Keratinocyte (primary cell): Measurements from ENCODE around the gene OGT. TPM values are rescaled to one million over a fixed set of nuclear protein-coding genes. Genes with fewer than 3 reads are reported as not detected.
"Not testable (repeated sequence)": the region's sequence is repeated elsewhere in the genome, so short reads cannot be mapped to it uniquely, and the experiment has no call there.

ENCODE experiments used
- DNase-seq: peaks from one replicate; pipeline ENCODE4 v3.0.0-alpha.2; 2011; ENCODE audit warnings: low read depth, missing footprints, low spot score
- FAIRE-seq: peaks from 2 replicates; lab custom pipeline; 2011; peaks lifted over from hg19 to GRCh38; lab: Jason Lieb, UNC
- H2AFZ ChIP-seq: 2 replicates; pipeline ENCODE4 v1.6.0; 2012; ENCODE audit warnings: low read length, control low read depth, inconsistent platforms; ENCODE audit not compliant: control insufficient read depth
- H3K27ac ChIP-seq: 2 replicates; pipeline ENCODE4 v1.5.1; 2011; ENCODE audit warnings: low read length; ENCODE audit not compliant: control insufficient read depth, insufficient read depth
- H3K27me3 ChIP-seq: 3 replicates; pipeline ENCODE4 v1.6.0; 2011; ENCODE audit warnings: low read length; ENCODE audit not compliant: control insufficient read depth, insufficient read depth; ENCODE audit errors: extremely low read depth
- H3K36me3 ChIP-seq, 2 experiments: 2 replicates in 1 of 2; 3 replicates in 1 of 2; pipeline ENCODE4 v1.5.1; 2011; ENCODE audit warnings: low read length in 2 of 2, mild to moderate bottlenecking in 1 of 2; ENCODE audit not compliant: control insufficient read depth in 2 of 2, insufficient read depth in 2 of 2; ENCODE audit errors: extremely low read depth in 1 of 2
- H3K4me1 ChIP-seq: 3 replicates; pipeline ENCODE4 v1.5.1; 2011; ENCODE audit warnings: low read length; ENCODE audit not compliant: control insufficient read depth, insufficient read depth; ENCODE audit errors: extremely low read depth
- H3K4me2 ChIP-seq: 3 replicates; pipeline ENCODE4 v1.6.0; 2011; ENCODE audit warnings: low read depth, low read length; ENCODE audit not compliant: control insufficient read depth, insufficient read depth; ENCODE audit errors: extremely low read depth
- H3K4me3 ChIP-seq, 3 experiments: fragments of 200-600 bp in 1 of 3; sonication (generic) in 1 of 3; 2 replicates in 2 of 3; 3 replicates in 1 of 3; pipeline ENCODE4 v1.5.1; 2011 to 2016; ENCODE audit warnings: low read length in 3 of 3, mild to moderate bottlenecking in 3 of 3, control low read depth in 2 of 3, inconsistent platforms in 1 of 3, low read depth in 1 of 3, mixed read lengths in 1 of 3, mixed run types in 1 of 3, moderate library complexity in 1 of 3; ENCODE audit not compliant: control insufficient read depth in 2 of 3, insufficient read depth in 2 of 3; ENCODE audit errors: extremely low read depth in 1 of 3
- H3K79me2 ChIP-seq: 2 replicates; pipeline ENCODE4 v1.6.0; 2012; ENCODE audit warnings: low read length; ENCODE audit not compliant: control insufficient read depth, insufficient read depth
- H3K9ac ChIP-seq: 3 replicates; pipeline ENCODE4 v1.6.0; 2011; ENCODE audit warnings: low read length; ENCODE audit not compliant: control insufficient read depth, insufficient read depth; ENCODE audit errors: extremely low read depth
- H3K9me1 ChIP-seq: 3 replicates; pipeline ENCODE4 v1.6.0; 2011; ENCODE audit warnings: low read length; ENCODE audit not compliant: control insufficient read depth, insufficient read depth; ENCODE audit errors: extremely low read depth
- H3K9me3 ChIP-seq: 2 replicates; pipeline ENCODE4 v1.5.1; 2012; ENCODE audit warnings: low read depth, low read length; ENCODE audit not compliant: control insufficient read depth
- H4K20me1 ChIP-seq: 3 replicates; pipeline ENCODE4 v1.6.0; 2011; ENCODE audit warnings: low read length; ENCODE audit not compliant: control insufficient read depth, insufficient read depth; ENCODE audit errors: extremely low read depth
- CTCF ChIP-seq, 3 experiments: IDR thresholded peaks in 1 of 3; conservative IDR thresholded peaks in 1 of 3; optimal IDR thresholded peaks in 1 of 3; 2 replicates in 2 of 3; 3 replicates in 1 of 3; pipeline versions ENCODE3 to v1.5.1; 2011; ENCODE audit warnings: low read length in 3 of 3, mild to moderate bottlenecking in 3 of 3, moderate library complexity in 2 of 3, control low read depth in 1 of 3, inconsistent platforms in 1 of 3; ENCODE audit not compliant: insufficient read depth in 2 of 3; ENCODE audit errors: extremely low read depth in 1 of 3
- EZH2 ChIP-seq: IDR thresholded peaks from one replicate; pipeline ENCODE4 v1.6.1; 2012; ENCODE audit warnings: inconsistent platforms, mild to moderate bottlenecking, low read length, moderate library complexity
- dilution Hi-C: fragments of 300-500 bp; cut with MboI; formaldehyde crosslinking; loops from one replicate; pipeline ENCODE4 v1.7.0; 2020; ENCODE audit warnings: low sequenced_read_pairs; ENCODE audit not compliant: extremely low pct_ligation_motif_present
- polyA plus RNA-seq, 5 experiments: library from polyadenylated mRNA; depleted of rRNA in 3 of 5; stranded (reverse) in 3 of 5; stranded (forward) in 1 of 5; unstranded in 1 of 5; fragments of >200 nt; gene quantifications; 1 replicate in 1 of 5; 2 replicates in 3 of 5; 3 replicates in 1 of 5; pipeline versions ENCODE4 v1.2.1 to v1.2.3, GENCODE V29; 2011 to 2012; ENCODE audit warnings: missing spikeins in 2 of 5, low read depth in 1 of 5, low replicate concordance in 1 of 5

The OGT gene
- polyA plus RNA-seq, 1 donor (not counting 4 experiments of a cell fraction or from before 2014, with no cell fraction given), result 136 TPM

DNA sequence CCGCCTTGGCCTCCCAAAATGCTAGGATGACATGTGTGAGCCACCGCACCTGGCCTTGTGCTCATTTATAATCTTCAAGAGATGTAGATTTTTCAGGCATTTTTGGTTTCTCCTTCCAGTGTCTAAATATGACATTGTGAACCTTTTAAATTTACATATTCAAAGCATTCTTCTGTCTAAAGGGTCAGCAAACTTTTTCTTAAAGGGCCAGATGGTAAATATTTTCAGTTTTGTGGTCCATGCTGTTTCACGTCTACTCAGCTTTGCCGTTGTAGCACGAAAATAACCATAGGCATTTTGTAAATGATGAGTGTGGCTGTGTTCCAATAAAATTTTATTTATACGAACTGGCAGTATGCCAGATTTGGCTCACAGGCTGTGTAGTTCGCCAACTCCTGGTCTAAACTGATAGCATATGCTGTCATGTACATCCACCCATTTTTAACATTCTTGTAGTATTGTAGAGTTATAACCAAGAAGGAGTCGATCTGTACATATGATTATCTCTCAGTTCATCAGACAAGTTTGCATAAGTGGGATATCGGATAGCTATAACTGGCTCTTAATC lies 32.7 kb downstream of the OGT start:
- peaks cover 2 to 10% of the 10 kb centered on the region in 2 experiments for H3K36me3 ChIP-seq
- H3K27ac ChIP-seq, result no peak overlapping the region
- peaks cover 2% of the 10 kb centered on the region for H4K20me1 ChIP-seq
- H3K9ac ChIP-seq, result no peak overlapping the region
- H3K79me2 ChIP-seq, result no peaks in the 10 kb centered on the region
- no peaks in the 10 kb centered on the region for H3K4me1 ChIP-seq
- H2AFZ ChIP-seq, result no peak overlapping the region
- TF ChIP-seq EZH2 (no peak), CTCF (optimal IDR thresholded peaks at IDR 0.05 in 1 of 3, IDR thresholded peaks at IDR 0.05 in 1 of 3, conservative IDR thresholded peaks at IDR 0.05 in 1 of 3; ENCODE audit: extremely low read depth in 1 of 3, insufficient read depth in 2 of 3, low read length in 3 of 3) (no peak)
- DNase-seq, result no peak
- no peak for FAIRE-seq
- H3K27me3 ChIP-seq, result no peaks in the 10 kb centered on the region
- no peak overlapping the region for H3K4me2 ChIP-seq
- no peaks in the 10 kb centered on the region for H3K9me1 ChIP-seq
- no peaks in the 10 kb centered on the region for H3K9me3 ChIP-seq
- no peak overlapping the region for H3K4me3 ChIP-seq
- dilution Hi-C loops, result no loop called here

- H3K4me3 ChIP-seq, dilution Hi-C loops, H3K4me2 ChIP-seq, H3K9me1 ChIP-seq, H3K4me1 ChIP-seq, H4K20me1 ChIP-seq, H3K9me3 ChIP-seq, FAIRE-seq, H3K9ac ChIP-seq, DNase-seq, H3K36me3 ChIP-seq, H3K79me2 ChIP-seq, H3K27ac ChIP-seq, H2AFZ ChIP-seq, H3K27me3 ChIP-seq: not testable (repeated sequence)
Observed at GRCh38 chrX:71571390-71571789, 38.5 kb downstream of the OGT start.

DNA sequence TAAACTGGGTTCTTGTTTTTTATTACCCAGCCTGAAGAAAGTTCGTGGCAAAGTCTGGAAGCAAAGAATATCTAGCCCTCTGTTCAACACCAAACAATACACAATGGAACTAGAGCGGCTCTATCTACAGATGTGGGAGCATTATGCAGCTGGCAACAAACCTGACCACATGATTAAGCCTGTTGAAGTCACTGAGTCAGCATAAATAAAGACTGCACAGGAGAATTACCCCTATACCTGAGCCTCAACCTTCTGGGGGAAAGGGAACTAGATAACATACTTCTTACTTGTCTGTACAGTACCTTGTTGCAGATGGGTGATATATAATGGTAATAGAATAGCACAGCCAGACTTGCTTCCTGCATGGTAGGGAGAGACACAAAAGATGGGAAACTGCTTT lies 40.7 kb downstream of the OGT start:
- DNase-seq (no peak), FAIRE-seq (no peak)
- Histone ChIP-seq H3K36me3 (peaks cover 0 to 1% of the 10 kb centered on the region in 2 experiments), H2AFZ (no peak overlapping the region), H4K20me1 (no peaks in the 10 kb centered on the region), H3K79me2 (no peaks in the 10 kb centered on the region), H3K4me3 (no peak overlapping the region), H3K4me2 (no peak overlapping the region), H3K27me3 (no peaks in the 10 kb centered on the region), H3K9me1 (no peaks in the 10 kb centered on the region), H3K9me3 (no peaks in the 10 kb centered on the region), H3K9ac (no peak overlapping the region), H3K27ac (no peak overlapping the region), H3K4me1 (no peaks in the 10 kb centered on the region)
- TF ChIP-seq EZH2 (no peak), CTCF (optimal IDR thresholded peaks at IDR 0.05 in 1 of 3, IDR thresholded peaks at IDR 0.05 in 1 of 3, conservative IDR thresholded peaks at IDR 0.05 in 1 of 3; ENCODE audit: extremely low read depth in 1 of 3, insufficient read depth in 2 of 3, low read length in 3 of 3) (no peak)
- dilution Hi-C loops, result no loop called here
